Activated CD4-positive, alpha-beta memory T cell treated with anti-CD3 and anti-CD28 coated beads for 36 hours (primary cell): ENCODE data around the gene CLRN1. TPM values are rescaled to one million over a fixed set of nuclear protein-coding genes. Genes with fewer than 3 reads are reported as not detected.

ENCODE experiments used
- CTCF ChIA-PET: fragments of 350-600 bp; sonication (Branson Sonifier 250); formaldehyde crosslinking; loops from one replicate; lab custom pipeline; 2021; ENCODE audit warnings: antibody characterized with exemption, inconsistent platforms; lab: Charles Lee
- POLR2A ChIA-PET: fragments of 350-600 bp; sonication (Branson Sonifier 250); formaldehyde crosslinking; loops from one replicate; lab custom pipeline; 2021; ENCODE audit warnings: antibody characterized with exemption; lab: Charles Lee
- DNase-seq: peaks from one replicate; pipeline ENCODE4 v3.0.0-alpha.2; 2020
- H3K27ac Mint-ChIP-seq: one replicate; pipeline ENCODE4 v1.8.0; 2021; ENCODE audit warnings: mixed read lengths
- H3K27me3 Mint-ChIP-seq: one replicate; pipeline ENCODE4 v1.8.0; 2021; ENCODE audit warnings: mixed read lengths
- H3K36me3 Mint-ChIP-seq: one replicate; pipeline ENCODE4 v1.8.0; 2021; ENCODE audit warnings: mixed read lengths
- H3K4me1 Mint-ChIP-seq: one replicate; pipeline ENCODE4 v1.8.0; 2021; ENCODE audit warnings: low read depth, mixed read lengths
- H3K4me3 Mint-ChIP-seq: one replicate; pipeline ENCODE4 v1.8.0; 2021; ENCODE audit warnings: mild to moderate bottlenecking, mixed read lengths
- H3K9me3 Mint-ChIP-seq: one replicate; pipeline ENCODE4 v1.8.0; 2021; ENCODE audit warnings: mixed read lengths
- intact Hi-C: fragments of 100-400 bp; cut with micrococcal nuclease; formaldehyde crosslinking; loops from one replicate; pipeline ENCODE4 v1.15.1; 2023
- total RNA-seq, 2 experiments: library from RNA; stranded (reverse); gene quantifications; one replicate each; pipeline ENCODE4 v1.2.3, GENCODE V29; 2021

CLRN1 gene
- total RNA-seq, 2 experiments from 2014 or later: not detected

- Mint-ChIP-seq H3K4me3 (no peak overlapping the region), H3K4me1 (no peaks in the 10 kb centered on the region), H3K27ac (no peak overlapping the region), H3K9me3 (no peaks in the 10 kb centered on the region), H3K36me3 (no peaks in the 10 kb centered on the region), H3K27me3 (peaks cover 18% of the 10 kb centered on the region)
- DNase-seq: no peak
- ChIA-PET POLR2A (no interaction called here), CTCF (interaction anchor here (0.6 kb wide), 2 partner anchors 70 to 126 kb away, joined by 3 to 7 read pairs; no protein-coding TSS in a partner anchor)
- intact Hi-C loops: no loop called here
Observed at GRCh38 chr3:150885535-150885934, 87.0 kb downstream of the CLRN1 start.

DNA sequence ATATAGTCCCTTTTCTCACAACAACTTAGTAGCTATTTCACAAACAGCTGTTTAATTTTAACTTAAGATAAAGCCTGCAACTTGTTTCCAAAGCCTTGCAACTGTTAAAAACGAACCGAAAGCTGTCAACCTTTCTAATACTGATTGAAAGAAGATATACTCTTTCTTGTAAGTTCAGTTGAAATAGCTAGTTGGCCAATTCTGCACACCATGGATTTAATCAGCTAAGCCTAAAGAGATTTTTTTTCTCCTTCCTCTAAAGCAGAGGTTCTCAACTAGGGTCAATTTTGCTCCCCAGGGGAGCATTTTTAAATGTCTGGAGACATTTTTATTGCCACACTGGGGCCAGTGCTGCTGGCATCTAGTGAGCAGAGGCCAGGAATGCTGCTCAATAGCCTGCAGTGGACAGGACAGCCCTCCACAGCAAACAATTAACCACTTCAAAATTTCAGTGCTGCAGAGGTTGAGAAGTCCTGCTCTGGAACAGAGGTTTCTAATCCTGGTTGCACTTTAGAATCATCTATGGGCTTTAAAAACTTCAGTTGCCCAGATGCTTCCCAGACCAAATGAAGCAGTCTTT, 93.4 kb downstream of the CLRN1 start:
- H3K27me3 Mint-ChIP-seq: peaks cover 8% of the 10 kb centered on the region

DNA sequence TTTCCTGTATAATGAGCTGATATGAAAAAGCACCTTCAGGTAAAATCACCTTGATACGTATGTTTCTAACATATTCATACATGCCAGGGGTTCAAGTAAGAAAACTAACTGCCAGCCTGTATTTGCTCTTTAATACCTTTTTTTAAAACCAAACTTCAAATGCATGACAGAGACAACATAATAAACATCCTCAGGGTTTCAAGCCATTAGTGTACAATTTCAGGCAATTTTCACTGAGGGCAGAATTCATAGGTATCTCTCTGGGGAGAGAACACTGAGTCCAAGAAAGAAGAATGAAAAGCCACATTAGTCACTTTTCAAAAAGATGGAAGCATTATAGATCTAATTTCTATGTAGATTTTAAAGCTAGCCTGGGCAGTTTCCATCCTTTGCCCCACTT, 94.2 kb downstream of the CLRN1 start:
- Mint-ChIP-seq H3K9me3 (no peaks in the 10 kb centered on the region), H3K4me1 (peaks cover 5% of the 10 kb centered on the region), H3K27ac (no peak overlapping the region), H3K4me3 (no peak overlapping the region), H3K36me3 (no peaks in the 10 kb centered on the region), H3K27me3 (peaks cover 5% of the 10 kb centered on the region)
- ChIA-PET CTCF (interaction anchor here (1.0 kb wide), 1 partner anchor 90 kb away, joined by 3 read pairs; no protein-coding TSS in a partner anchor), POLR2A (no interaction called here)
- no peak for DNase-seq
- intact Hi-C loops: no loop called here

More for the DNA sequence above, 93.4 kb downstream of the CLRN1 start:
- Mint-ChIP-seq H3K4me3 (no peak overlapping the region), H3K9me3 (no peaks in the 10 kb centered on the region), H3K36me3 (no peaks in the 10 kb centered on the region), H3K27ac (no peak overlapping the region), H3K4me1 (peaks cover 5% of the 10 kb centered on the region)
- no peak for DNase-seq
- CTCF ChIA-PET: interaction anchor here (1.0 kb wide), 1 partner anchor 91 kb away, joined by 3 read pairs; no protein-coding TSS in a partner anchor
- intact Hi-C loops: no loop called here
- POLR2A ChIA-PET: no interaction called here

GRCh38 chr3:150877303-150877702, 95.2 kb downstream of the CLRN1 start:
- Mint-ChIP-seq H3K27me3 (peaks cover 3% of the 10 kb centered on the region), H3K27ac (no peak overlapping the region), H3K4me1 (peaks cover 5% of the 10 kb centered on the region), H3K9me3 (no peaks in the 10 kb centered on the region), H3K4me3 (no peak overlapping the region), H3K36me3 (no peaks in the 10 kb centered on the region)
- DNase-seq: no peak
- ChIA-PET POLR2A (no interaction called here), CTCF (no interaction called here)
- intact Hi-C loops: no loop called here

- ChIA-PET CTCF (no interaction called here), POLR2A (no interaction called here)
- H3K4me3 Mint-ChIP-seq: no peak overlapping the region
- H3K27ac Mint-ChIP-seq: no peak overlapping the region
- no peaks in the 10 kb centered on the region for H3K9me3 Mint-ChIP-seq
- no peak for DNase-seq
- peaks cover 3% of the 10 kb centered on the region for H3K27me3 Mint-ChIP-seq
- H3K36me3 Mint-ChIP-seq: no peaks in the 10 kb centered on the region
- peaks cover 5% of the 10 kb centered on the region for H3K4me1 Mint-ChIP-seq
- intact Hi-C loops: no loop called here
Observed at GRCh38 chr3:150876611-150877265, 95.8 kb downstream of the CLRN1 start.

Other genes with a start within 250 kb of the CLRN1 start
- gene SIAH2, start 209.6 kb downstream of the CLRN1 start, total RNA-seq: 10 to 100 TPM; 74.0 to 74.9 TPM
- not detected for gene MINDY4B, start 67.3 kb downstream of the CLRN1 start, total RNA-seq
- gene MED12L, start 112.9 kb upstream of the CLRN1 start, total RNA-seq: 1 to 10 TPM; 1.5 TPM
- gene GPR171, start 230.5 kb upstream of the CLRN1 start, total RNA-seq: 10 to 100 TPM; 70.7 to 74.0 TPM